GM12878 (cell line): Measurements from ENCODE around the gene HDAC3. TPM values are rescaled to one million over a fixed set of nuclear protein-coding genes. Genes with fewer than 3 reads are reported as not detected.
A peak's percentile ranks its signal among the peaks of the same experiment; 100 is the strongest.

Experiments used
- ATF3 ChIP-seq: IDR thresholded peaks from 2 replicates; pipeline ENCODE4 v1.6.1; 2011; ENCODE audit warnings: low read depth, mild to moderate bottlenecking, low read length, moderate library complexity, borderline replicate concordance; ENCODE audit errors: extremely low read depth
- CHD4 ChIP-seq: fragments of 200-600 bp; sonication (generic); IDR thresholded peaks from 2 replicates; pipeline ENCODE4 v1.6.1; 2016; ENCODE audit warnings: mild to moderate bottlenecking
- EZH2 ChIP-seq: IDR thresholded peaks from 2 replicates; pipeline ENCODE4 v1.6.1; 2012; ENCODE audit warnings: low read depth, mild to moderate bottlenecking, control low read depth, inconsistent platforms, low read length, borderline replicate concordance; ENCODE audit not compliant: control insufficient read depth
- KLF5 ChIP-seq: fragments of 450-650 bp; IDR thresholded peaks from 2 replicates; pipeline ENCODE4 v1.6.1; 2014; ENCODE audit warnings: mild to moderate bottlenecking; ENCODE audit not compliant: partially characterized antibody
- MLLT1 ChIP-seq: fragments of 450-650 bp; IDR thresholded peaks from 2 replicates; pipeline ENCODE4 v1.6.1; 2016; ENCODE audit warnings: mild to moderate bottlenecking
- MTA3 ChIP-seq: IDR thresholded peaks from 2 replicates; pipeline ENCODE4 v1.6.1; 2012; ENCODE audit warnings: low read length, inconsistent platforms, borderline replicate concordance
- NFIC ChIP-seq: IDR thresholded peaks from 2 replicates; pipeline ENCODE4 v1.6.1; 2012; ENCODE audit warnings: low read depth, mild to moderate bottlenecking, inconsistent platforms, low read length, moderate library complexity
- NR2C1 ChIP-seq: fragments of 450-650 bp; IDR thresholded peaks from 2 replicates; pipeline ENCODE4 v1.6.1; 2017; ENCODE audit warnings: antibody characterized with exemption, mild to moderate bottlenecking, moderate library complexity
- POLR2A ChIP-seq: IDR thresholded peaks from 2 replicates; pipeline ENCODE4 v1.6.1; 2011; ENCODE audit warnings: low read depth, mild to moderate bottlenecking, low read length
- PRDM15 ChIP-seq: fragments of 450-650 bp; formaldehyde crosslinking; IDR thresholded peaks from 2 replicates; pipeline ENCODE4 v1.4.0; 2020; ENCODE audit warnings: mild to moderate bottlenecking, moderate library complexity
- SPI1 ChIP-seq: IDR thresholded peaks from 2 replicates; pipeline ENCODE4 v1.6.1; 2011; ENCODE audit warnings: low read depth, mild to moderate bottlenecking, low read length, moderate library complexity, borderline replicate concordance; ENCODE audit not compliant: insufficient read depth
- STAT3 ChIP-seq: IDR thresholded peaks from 2 replicates; pipeline ENCODE4 v1.6.1; 2011; ENCODE audit warnings: low read depth, low read length, improper control_type of control experiment
- TCF3 ChIP-seq: IDR thresholded peaks from 2 replicates; pipeline ENCODE4 v1.6.1; 2012; ENCODE audit warnings: low read depth, mild to moderate bottlenecking, low read length, borderline replicate concordance; ENCODE audit not compliant: insufficient read depth
- WRNIP1 ChIP-seq: IDR thresholded peaks from 2 replicates; pipeline ENCODE4 v1.6.1; 2011; ENCODE audit warnings: low read depth, low read length, improper control_type of control experiment, borderline replicate concordance
- YBX1 ChIP-seq: fragments of 450-650 bp; IDR thresholded peaks from 2 replicates; pipeline ENCODE4 v1.6.1; 2016; ENCODE audit warnings: antibody characterized with exemption
- ZBED1 ChIP-seq: IDR thresholded peaks from 2 replicates; pipeline ENCODE4 v1.6.1; 2016; ENCODE audit warnings: borderline replicate concordance
- ZBTB40 ChIP-seq: fragments of 450-650 bp; IDR thresholded peaks from 2 replicates; pipeline ENCODE4 v1.6.1; 2016; ENCODE audit warnings: mild to moderate bottlenecking, moderate library complexity, borderline replicate concordance
- polyA plus RNA-seq, 11 experiments: library from polyadenylated mRNA; depleted of rRNA in 4 of 11; unstranded in 6 of 11; stranded (reverse) in 5 of 11; fragments of >200 nt; fragmentation: Nextera tagmentation in 4 of 11; fragmentation: Illumina TruSeq in 1 of 11; extraction: Ambion mirVana in 4 of 11; extraction: Trizol in 1 of 11; gene quantifications; 1 replicate in 1 of 11; 2 replicates in 10 of 11; pipeline versions ENCODE4 v1.2.1 to v1.2.3, GENCODE V29; 2011 to 2016; ENCODE audit warnings: inconsistent platforms in 2 of 11, missing spikeins in 2 of 11, low read depth in 1 of 11
- total RNA-seq, 4 experiments: library from RNA; depleted of rRNA in 3 of 4; stranded (reverse); fragments of >200 nt in 3 of 4; fragmentation: Illumina TruSeq in 1 of 4; extraction: Trizol in 1 of 4; gene quantifications; 2 replicates each; pipeline versions ENCODE4 v1.2.1 to v1.2.3, GENCODE V29; 2013 to 2021

Gene HDAC3
- total and polyA plus RNA-seq, 10 of the 15 experiments (the other 5 are each of a cell fraction or from before 2014, with no cell fraction given), result 62.2 to 140 (median 112) TPM

GRCh38 chr5:141618804-141619554 lies 17.7 kb downstream of the HDAC3 start, which contains the start of gene DIAPH1 (continued):
- peak; percentile 55; the same call in 1 of the 2 replicates for TF ChIP-seq SPI1
- TF ChIP-seq MLLT1, result 0 out of 2 replicates have a peak, but pooled peaks have one; percentile 28
- TF ChIP-seq NR2C1, result peak; percentile 50
- no peak for TF ChIP-seq PRDM15 (CRISPR knock-in tag)
- no peak for TF ChIP-seq EZH2
- TF ChIP-seq ATF3, result peak; percentile 73; the same call in 1 of the 2 replicates
- TF ChIP-seq POLR2A, result peak; percentile 87
- TF ChIP-seq ZBTB40, result peak; percentile 35; the same call in 1 of the 2 replicates
- no peak for TF ChIP-seq WRNIP1
- TF ChIP-seq CHD4, result no peak
- TF ChIP-seq KLF5, result peak; percentile 97
- TF ChIP-seq ZBED1, result no peak
- no peak; the same call in 1 of the 2 replicates for TF ChIP-seq MTA3
- no peak for TF ChIP-seq YBX1
- no peak for TF ChIP-seq STAT3
- TF ChIP-seq TCF3, result 0 out of 2 replicates have a peak, but pooled peaks have one; percentile 23
- TF ChIP-seq NFIC, result no peak
